ENCODE measurements around the gene PTH2.

- no peak for TF ChIP-seq CTCF (IDR thresholded peaks at IDR 0.05)
- no peak for TF ChIP-seq POLR2A (IDR thresholded peaks at IDR 0.05)
- TF ChIP-seq EP300 (IDR thresholded peaks at IDR 0.05), result no peak
These were observed at the start of gene PTH2 for GRCh38 chr19:49423071-49423984.
